Type B pancreatic cell (in vitro differentiated cells): ENCODE data around the gene DEFB129. TPM values are rescaled to one million over a fixed set of nuclear protein-coding genes. Genes with fewer than 3 reads are reported as not detected.
A peak's percentile ranks its signal among the peaks of the same experiment; 100 is the strongest.

Source experiments
- DNase-seq: peaks from one replicate; pipeline ENCODE4 v3.0.0; 2021; ENCODE audit warnings: mixed read lengths; ENCODE audit not compliant: unreplicated experiment; ENCODE audit errors: extremely low spot score
- H3K27ac Mint-ChIP-seq: 2 replicates; pipeline ENCODE4 v1.8.0; 2021; ENCODE audit warnings: mild to moderate bottlenecking, mixed read lengths
- H3K27me3 Mint-ChIP-seq: 2 replicates; pipeline ENCODE4 v1.8.0; 2021; ENCODE audit warnings: mixed read lengths
- H3K36me3 Mint-ChIP-seq: 2 replicates; pipeline ENCODE4 v1.8.0; 2021; ENCODE audit warnings: mixed read lengths
- H3K4me1 Mint-ChIP-seq: one replicate; pipeline ENCODE4 v1.8.0; 2021; ENCODE audit warnings: mixed read lengths; ENCODE audit not compliant: unreplicated experiment
- H3K4me3 Mint-ChIP-seq: 2 replicates; pipeline ENCODE4 v1.8.0; 2021; ENCODE audit warnings: mild to moderate bottlenecking, mixed read lengths
- H3K9me3 Mint-ChIP-seq: 2 replicates; pipeline ENCODE4 v1.8.0; 2021; ENCODE audit warnings: mixed read lengths
- total RNA-seq: library from RNA; stranded (reverse); gene quantifications from 2 replicates; pipeline ENCODE4 v1.2.1, GENCODE V29; 2021; ENCODE audit warnings: low replicate concordance
- TF ChIP-seq, protein P1 (sequence below): fragments of 200-600 bp; sonication (generic); conservative IDR thresholded peaks from 2 replicates; pipeline ENCODE4 v1.5.0; 2021; ENCODE audit warnings: antibody characterized with exemption, mild to moderate bottlenecking

Gene DEFB129
- total RNA-seq, 1 donor from 2014 or later, result not detected

DNA sequence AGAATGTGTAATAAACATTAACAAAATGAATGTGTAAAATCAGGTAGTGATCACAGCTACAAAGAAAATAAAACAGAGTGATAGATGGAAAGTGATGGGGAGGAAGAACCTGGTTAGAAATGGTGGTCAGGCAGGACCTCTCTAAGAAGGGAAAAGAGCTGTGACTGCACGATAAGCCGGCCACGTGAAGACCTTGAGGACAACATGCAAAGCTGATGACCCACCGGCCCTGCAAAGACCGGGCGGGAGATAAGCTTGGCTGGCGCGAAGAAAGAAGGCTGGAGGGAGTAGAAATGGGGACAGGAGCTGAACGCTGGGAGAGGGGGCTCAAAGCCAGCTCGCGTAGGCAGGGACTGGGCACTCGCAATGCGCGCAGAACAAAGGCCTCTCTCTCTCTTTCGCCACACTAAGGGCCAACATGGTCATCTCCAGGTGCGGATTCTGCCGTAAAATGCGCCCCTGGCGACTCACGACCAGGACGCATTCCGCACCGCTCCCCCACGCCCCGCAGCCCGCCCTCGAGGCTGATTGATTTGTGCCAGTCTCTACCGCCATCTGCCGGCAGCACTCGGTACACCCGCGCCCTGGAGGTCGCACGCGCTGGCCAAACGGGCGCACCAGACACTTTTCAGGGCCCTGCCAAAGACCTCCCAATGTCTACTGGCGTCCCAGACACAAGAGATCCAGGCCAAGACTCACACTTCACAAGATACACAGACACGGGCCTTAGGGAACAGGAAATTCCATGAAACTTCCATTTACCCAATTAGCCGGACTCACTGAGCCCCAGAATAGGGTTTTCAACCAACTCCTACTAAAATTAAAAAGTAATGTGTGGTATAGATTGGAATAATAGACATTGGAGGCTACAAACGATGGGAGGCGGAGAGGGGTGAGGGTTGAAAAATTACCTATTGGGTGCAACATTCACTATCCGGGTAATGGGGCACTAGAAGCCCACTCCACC is 39.8 kb downstream of the DEFB129 start:
- peak overlapping the region; percentile 71 for H3K27ac Mint-ChIP-seq
- peaks cover 9% of the 10 kb centered on the region for H3K4me1 Mint-ChIP-seq
- H3K4me3 Mint-ChIP-seq, result peak overlapping the region; percentile 85
- peaks cover 3% of the 10 kb centered on the region for H3K36me3 Mint-ChIP-seq
- no peaks in the 10 kb centered on the region for H3K9me3 Mint-ChIP-seq
- peak; percentile 93 for DNase-seq
- TF ChIP-seq, protein P1, sequence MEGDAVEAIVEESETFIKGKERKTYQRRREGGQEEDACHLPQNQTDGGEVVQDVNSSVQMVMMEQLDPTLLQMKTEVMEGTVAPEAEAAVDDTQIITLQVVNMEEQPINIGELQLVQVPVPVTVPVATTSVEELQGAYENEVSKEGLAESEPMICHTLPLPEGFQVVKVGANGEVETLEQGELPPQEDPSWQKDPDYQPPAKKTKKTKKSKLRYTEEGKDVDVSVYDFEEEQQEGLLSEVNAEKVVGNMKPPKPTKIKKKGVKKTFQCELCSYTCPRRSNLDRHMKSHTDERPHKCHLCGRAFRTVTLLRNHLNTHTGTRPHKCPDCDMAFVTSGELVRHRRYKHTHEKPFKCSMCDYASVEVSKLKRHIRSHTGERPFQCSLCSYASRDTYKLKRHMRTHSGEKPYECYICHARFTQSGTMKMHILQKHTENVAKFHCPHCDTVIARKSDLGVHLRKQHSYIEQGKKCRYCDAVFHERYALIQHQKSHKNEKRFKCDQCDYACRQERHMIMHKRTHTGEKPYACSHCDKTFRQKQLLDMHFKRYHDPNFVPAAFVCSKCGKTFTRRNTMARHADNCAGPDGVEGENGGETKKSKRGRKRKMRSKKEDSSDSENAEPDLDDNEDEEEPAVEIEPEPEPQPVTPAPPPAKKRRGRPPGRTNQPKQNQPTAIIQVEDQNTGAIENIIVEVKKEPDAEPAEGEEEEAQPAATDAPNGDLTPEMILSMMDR, result peak; percentile 98
- peaks cover 20% of the 10 kb centered on the region for H3K27me3 Mint-ChIP-seq

DNA sequence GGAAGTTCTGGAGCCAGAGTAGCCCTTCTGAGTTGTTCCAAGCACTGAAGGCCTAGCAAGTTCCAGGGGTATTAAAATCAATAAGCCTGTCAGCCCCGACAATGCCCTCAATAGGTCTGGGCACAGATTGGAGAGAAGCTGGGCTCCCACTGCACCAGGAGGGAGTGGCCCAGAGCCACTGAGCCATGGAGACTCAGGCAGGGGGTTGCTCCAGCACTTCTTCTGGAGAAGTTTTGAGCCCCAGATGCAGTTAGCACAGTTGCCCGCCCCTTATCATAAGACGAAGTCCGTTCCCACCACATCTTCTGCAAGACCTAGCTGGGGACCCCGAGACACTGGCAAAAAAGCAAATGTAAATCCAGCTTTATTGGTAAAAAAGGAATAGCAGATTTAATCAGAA is 43.5 kb downstream of the DEFB129 start:
- Mint-ChIP-seq H3K9me3 (no peaks in the 10 kb centered on the region), H3K27ac (no peak overlapping the region), H3K4me3 (no peak overlapping the region), H3K4me1 (peaks cover 9% of the 10 kb centered on the region), H3K36me3 (peaks cover 7% of the 10 kb centered on the region), H3K27me3 (peaks cover 9% of the 10 kb centered on the region)
- peak; percentile 37 for DNase-seq
- TF ChIP-seq, protein P1, result no peak

DNA sequence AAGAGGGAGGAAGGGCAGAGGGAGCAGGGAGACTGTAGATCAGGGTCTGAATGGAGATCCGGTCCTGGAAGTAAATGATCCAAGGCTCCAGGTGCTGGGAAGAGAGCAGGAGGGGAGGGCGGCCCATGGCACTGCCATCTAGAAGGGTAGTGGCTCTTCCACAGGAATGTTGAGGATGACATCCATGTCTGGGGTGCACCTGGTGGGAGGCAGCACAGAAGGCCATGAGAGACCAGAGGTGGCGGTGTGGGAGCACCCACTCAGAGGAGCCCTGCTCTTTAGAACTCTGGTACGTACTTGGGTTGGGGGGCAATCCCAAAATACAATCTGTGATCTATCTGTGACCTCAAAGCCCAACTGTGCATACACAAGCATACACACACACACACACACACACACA is 44.0 kb downstream of the DEFB129 start:
- peaks cover 12% of the 10 kb centered on the region for H3K36me3 Mint-ChIP-seq

DNA sequence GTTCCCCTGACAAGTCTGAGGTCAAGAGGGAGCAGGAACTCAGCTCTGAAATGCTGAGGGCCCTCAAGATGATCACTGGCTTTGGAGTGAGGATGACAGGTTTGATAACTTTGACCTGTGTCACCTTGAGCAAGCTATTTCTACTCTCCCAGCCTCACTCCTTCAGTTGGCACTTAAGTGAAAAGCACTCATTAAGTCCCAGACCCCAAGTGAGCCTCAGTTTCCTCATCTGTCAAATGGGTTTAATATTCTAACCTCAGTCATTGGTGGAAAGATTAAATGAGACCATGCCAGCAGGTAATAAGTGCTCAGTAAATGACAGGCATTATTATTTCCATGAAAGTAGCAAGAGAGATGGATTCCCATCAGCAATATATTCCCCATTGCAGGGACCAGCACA is 44.5 kb downstream of the DEFB129 start:
- Mint-ChIP-seq H3K4me1 (peaks cover 6% of the 10 kb centered on the region), H3K27ac (no peak overlapping the region), H3K36me3 (peaks cover 16% of the 10 kb centered on the region), H3K27me3 (peaks cover 2% of the 10 kb centered on the region), H3K9me3 (no peaks in the 10 kb centered on the region), H3K4me3 (no peak overlapping the region)
- DNase-seq, result peak; percentile 2
- TF ChIP-seq, protein P1, result no peak

More for the DNA sequence above, 44.0 kb downstream of the DEFB129 start:
- Mint-ChIP-seq H3K27ac (no peak overlapping the region), H3K4me1 (peaks cover 9% of the 10 kb centered on the region), H3K9me3 (no peaks in the 10 kb centered on the region), H3K27me3 (peaks cover 6% of the 10 kb centered on the region), H3K4me3 (no peak overlapping the region)
- TF ChIP-seq, protein P1, result no peak
- peak; percentile 40 for DNase-seq

DNA sequence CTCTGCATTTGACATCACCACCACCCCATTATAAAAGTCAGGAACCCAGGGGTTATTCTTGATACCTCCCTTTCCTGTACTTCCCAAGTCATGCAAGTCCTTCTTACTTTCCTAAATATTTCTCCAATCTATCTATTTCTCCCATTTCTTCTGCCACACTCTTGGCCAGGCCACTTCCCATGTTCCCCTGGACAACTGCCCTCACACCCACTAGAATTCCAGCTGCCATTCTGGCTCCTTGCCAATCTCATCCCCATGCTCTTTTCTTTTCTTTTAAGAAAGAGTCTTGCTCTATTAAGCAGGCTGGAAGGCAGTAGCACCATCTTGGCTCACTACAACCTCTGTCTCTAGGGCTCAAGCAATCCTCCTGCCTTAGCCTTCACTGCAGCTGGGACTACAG is 45.7 kb downstream of the DEFB129 start:
- no peak overlapping the region for H3K27ac Mint-ChIP-seq
- TF ChIP-seq, protein P1, result no peak
- no peaks in the 10 kb centered on the region for H3K4me1 Mint-ChIP-seq
- DNase-seq, result no peak
- H3K9me3 Mint-ChIP-seq, result no peaks in the 10 kb centered on the region
- no peaks in the 10 kb centered on the region for H3K27me3 Mint-ChIP-seq
- H3K4me3 Mint-ChIP-seq, result no peak overlapping the region
- H3K36me3 Mint-ChIP-seq, result peaks cover 23% of the 10 kb centered on the region
